Sciatic nerve (tissue), 2 donors: ENCODE results near the gene C8G. TPM values are rescaled to one million over a fixed set of nuclear protein-coding genes. Genes with fewer than 3 reads are reported as not detected.

Source experiments
- ATAC-seq: fragments of 200-7000 bp; cut with Tn5 transposase; one replicate; pipeline ENCODE4 v1.9.1; 2020; ENCODE audit warnings: mild to moderate bottlenecking, moderate library complexity
- DNase-seq: peaks from one replicate; pipeline ENCODE4 v3.0.0-alpha.2; 2020; ENCODE audit warnings: low spot score
- intact Hi-C: fragments of 100-400 bp; cut with DNase I; formaldehyde crosslinking; loops from one replicate; pipeline ENCODE4 v1.14.2; 2022
- total RNA-seq: library from RNA; stranded (reverse); fragmentation: NEBNext Ultra II Directional; extraction: Animal tissue kit (Norgen Biotek cat#: 25700); gene quantifications from one replicate; pipeline ENCODE4 v1.2.1, GENCODE V29; 2021
- donor health status: DM: no; HTN: no; CAD: no.
- donor health status: DM: no; HTN: no; CAD: no.

The C8G gene
- total RNA-seq, 1 donor from 2014 or later: not detected

DNA sequence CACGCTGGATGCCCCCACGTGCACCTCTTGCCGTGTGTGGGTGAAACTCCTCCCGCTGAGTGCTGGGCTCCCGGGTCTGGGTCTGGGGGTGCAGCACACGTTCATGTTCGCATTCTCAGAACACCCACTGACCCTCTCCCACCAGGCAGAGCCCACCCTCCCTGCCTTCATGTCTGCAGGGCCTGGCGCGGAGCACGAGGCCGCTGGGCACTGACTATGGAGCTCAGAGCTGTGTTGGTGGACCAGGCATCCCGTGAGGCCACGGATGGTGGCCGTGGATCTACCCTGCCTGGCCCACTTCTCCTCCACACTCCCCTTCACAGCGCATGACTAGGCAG lies 15.9 kb downstream of the C8G start:
- ATAC-seq (no peak), DNase-seq (no peak)
- intact Hi-C loops: no loop called here

- intact Hi-C loops: no loop called here
- ATAC-seq (peak; percentile 87), DNase-seq (no peak)
These were observed 16.4 kb downstream of the C8G start for GRCh38 chr9:136961279-136962065.

DNA sequence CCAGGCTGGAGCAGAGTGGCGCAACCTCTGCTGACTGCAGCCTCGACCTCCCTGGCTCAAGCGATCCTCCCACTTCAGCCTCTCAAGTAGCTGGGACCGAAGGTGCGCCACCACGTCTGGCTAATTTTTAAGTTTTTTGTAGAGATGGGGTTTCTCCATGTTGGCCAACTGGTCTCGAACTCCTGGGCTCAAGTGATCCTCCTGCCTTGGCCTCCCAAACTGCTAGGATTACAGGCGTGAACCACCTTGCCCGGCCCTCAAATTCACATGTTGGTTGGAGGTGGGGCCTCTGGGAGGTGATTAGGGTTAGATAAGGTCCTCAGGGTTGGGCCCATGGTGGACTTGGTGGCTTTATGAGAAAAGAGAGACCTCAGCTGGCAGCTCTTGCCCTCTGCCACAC lies 17.1 kb downstream of the C8G start:
- no peak for ATAC-seq
- no peak for DNase-seq
- intact Hi-C loops: no loop called here

DNA sequence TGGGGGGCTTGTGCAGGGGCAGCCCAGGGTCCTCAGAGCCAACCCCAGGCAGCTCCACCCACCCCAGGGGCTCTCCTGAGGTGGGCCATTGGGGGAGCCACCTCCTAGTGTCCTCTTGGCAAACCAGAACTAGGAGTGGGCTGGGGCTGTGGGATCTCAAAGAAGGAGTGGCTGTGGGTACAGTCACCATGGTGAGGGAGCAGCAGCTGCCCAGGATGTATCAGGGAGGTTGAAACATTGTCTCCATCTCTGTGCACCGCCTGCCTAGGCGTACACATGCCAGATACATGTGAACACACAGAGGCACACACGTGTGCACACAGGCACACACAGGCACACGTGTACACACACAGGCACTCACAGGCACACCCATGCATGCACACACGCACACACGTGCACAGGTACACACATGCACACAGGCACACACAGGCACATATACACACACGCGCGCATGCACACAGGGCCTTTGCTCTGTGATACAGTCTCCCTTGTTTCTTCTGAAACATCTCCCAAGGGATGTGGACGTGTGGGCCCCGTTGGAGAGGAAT lies 17.7 kb downstream of the C8G start:
- ATAC-seq (no peak), DNase-seq (no peak)
- intact Hi-C loops: no loop called here

DNA sequence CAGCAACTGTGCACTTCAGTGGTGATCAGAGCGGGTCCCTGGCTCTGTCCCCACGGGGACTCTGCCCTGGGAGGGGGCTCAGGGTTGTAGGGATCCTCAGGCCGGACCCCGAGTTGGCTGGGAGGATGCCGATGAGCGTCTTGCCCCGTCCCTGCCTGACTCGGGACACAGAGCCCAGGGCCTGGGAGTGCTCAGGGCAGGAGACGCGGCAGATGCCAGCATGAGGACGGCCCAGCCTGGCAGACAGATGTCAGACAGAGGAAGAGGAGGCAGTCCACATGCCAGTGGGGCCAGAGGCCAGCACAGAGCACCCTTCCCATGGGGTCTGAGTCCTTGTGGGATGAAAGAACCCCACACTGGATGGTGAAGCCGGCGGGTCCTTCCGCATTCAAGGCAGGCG lies 18.3 kb downstream of the C8G start:
- DNase-seq (no peak), ATAC-seq (no peak)
- intact Hi-C loops: no loop called here

- no peak for DNase-seq
- intact Hi-C loops: no loop called here
- ATAC-seq: no peak
These were observed 18.7 kb downstream of the C8G start for GRCh38 chr9:136963751-136964150.

- DNase-seq (no peak), ATAC-seq (no peak)
- intact Hi-C loops: no loop called here
These were observed 19.2 kb downstream of the C8G start for GRCh38 chr9:136964171-136964689.

GRCh38 chr9:136964833-136965422 lies 19.9 kb downstream of the C8G start:
- DNase-seq (no peak), ATAC-seq (no peak)
- intact Hi-C loops: no loop called here

- DNase-seq: no peak
- peak; percentile 32 for ATAC-seq
- intact Hi-C loops: no loop called here
These were observed 20.9 kb downstream of the C8G start for GRCh38 chr9:136965771-136966484.

- intact Hi-C loops: no loop called here
These were observed 23.5 kb downstream of the C8G start for GRCh38 chr9:136968333-136969127.

DNA sequence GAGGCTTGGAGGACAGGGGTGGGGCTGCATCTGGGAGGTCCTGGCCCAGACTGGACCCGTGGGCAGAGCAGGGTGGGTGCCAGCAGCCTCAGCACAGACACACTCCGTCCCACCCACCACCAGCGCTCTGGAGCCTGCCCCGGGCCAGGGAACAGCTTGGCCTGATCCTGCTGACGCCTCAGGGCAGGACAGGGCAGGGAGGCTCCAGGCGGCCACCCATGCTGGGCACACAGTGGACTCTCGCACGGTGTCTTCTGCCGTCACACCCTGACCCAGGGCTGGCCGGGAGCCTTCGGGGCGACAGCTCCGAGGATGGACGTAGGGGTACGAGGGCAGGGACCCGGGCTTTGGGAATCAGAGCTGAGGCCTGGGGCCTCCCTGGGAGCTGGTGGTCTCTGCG lies 24.1 kb downstream of the C8G start:
- intact Hi-C loops: no loop called here
- peak; percentile 35 for ATAC-seq

More at GRCh38 chr9:136968333-136969127, 23.5 kb downstream of the C8G start:
- DNase-seq (no peak), ATAC-seq (no peak)

DNA sequence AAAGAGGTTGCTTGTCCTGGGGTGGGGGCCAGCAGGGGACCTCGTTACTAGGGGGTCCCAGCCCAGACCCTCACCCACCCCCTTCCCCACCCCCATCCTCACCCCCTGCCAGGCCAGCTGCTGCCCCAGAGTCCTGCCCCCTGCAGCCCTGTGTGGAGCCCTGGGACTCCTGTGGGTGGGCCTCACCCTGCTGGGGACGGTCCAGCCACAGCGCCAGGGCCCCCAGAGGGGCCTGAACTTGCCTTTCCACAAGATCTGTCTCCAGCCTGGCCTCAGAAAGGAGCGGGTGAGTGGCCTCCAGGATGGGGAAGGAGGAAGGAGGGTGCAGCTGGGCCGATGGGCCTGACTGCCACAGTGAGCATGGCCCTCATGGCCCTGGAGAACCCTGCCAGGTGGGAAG lies 24.7 kb downstream of the C8G start:
- intact Hi-C loops: no loop called here
- ATAC-seq (no peak), DNase-seq (no peak)

More for the DNA sequence above, 24.1 kb downstream of the C8G start:
- no peak for DNase-seq

GRCh38 chr9:136970361-136970760 lies 25.3 kb downstream of the C8G start:
- DNase-seq (no peak), ATAC-seq (no peak)
- intact Hi-C loops: no loop called here

DNA sequence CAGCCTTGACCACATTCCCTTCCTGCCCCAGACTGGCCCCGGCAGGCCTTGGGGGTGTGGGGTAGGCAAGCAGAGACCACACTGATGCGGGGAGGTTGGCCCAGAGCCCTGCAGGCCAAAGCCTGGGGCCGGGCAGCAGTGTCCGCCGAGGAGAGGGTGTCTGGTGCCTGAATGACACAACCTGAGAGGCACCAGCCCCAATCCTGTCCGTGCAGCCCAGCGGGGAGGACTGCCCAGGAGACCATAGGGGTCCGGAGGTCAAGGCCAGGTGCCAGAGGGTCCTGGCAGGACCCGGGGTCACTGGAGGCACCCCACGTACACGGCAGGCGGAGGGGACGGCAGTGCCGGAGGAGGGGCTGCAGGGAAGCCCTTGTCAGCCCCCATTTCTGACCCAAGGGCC lies 26.7 kb downstream of the C8G start:
- intact Hi-C loops: no loop called here
- ATAC-seq: no peak
- no peak for DNase-seq

- DNase-seq: no peak
- intact Hi-C loops: no loop called here
- ATAC-seq: no peak
These were observed 27.3 kb downstream of the C8G start for GRCh38 chr9:136972335-136972734.

DNA sequence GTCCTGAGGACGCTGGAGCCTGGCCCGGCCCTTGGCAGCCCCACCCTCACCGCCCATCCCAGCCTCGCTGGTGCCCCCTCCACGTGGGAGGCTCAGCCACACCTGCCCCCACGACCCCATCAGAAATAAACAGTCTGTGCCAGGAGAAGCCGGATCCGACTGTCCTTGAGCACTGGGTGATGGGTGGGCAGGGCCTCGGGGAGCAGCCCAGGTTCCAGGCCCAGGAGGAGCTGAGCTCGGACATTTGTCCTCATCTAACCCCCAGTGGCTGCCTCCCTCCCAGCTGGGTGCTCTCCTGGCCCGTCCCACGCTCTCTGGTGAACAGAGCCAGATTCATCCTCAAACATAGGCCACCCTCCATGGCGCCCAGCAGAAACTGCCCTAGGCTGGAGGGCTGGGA lies 27.7 kb downstream of the C8G start:
- intact Hi-C loops: no loop called here
- ATAC-seq: no peak
- DNase-seq: no peak

GRCh38 chr9:136973618-136974617 lies 28.9 kb downstream of the C8G start:
- DNase-seq: no peak
- intact Hi-C loops: no loop called here

More at GRCh38 chr9:136973618-136974617, 28.9 kb downstream of the C8G start:
- no peak for ATAC-seq
